ENCODE data around the gene MITF.

DNA sequence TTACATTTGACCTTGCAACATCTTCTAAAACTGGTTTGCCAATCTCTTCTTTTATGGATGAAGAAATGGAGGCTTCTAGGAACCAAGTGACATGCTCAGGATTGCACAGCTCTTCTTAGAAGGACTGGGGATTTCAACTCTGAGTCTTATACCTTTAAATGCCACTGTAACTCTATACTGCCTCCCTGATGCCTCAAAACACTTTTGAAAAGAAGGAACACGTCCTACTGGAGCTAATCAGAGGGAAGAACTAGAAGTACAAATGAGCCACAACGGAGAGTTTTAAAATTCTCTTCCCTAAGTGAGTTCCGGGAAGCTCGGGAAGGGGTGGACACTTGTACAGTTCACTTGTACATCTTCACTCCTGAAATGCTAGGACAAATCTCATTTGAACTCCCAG, 949 bp upstream of the MITF start:
- TF ChIP-seq, protein P1, sequence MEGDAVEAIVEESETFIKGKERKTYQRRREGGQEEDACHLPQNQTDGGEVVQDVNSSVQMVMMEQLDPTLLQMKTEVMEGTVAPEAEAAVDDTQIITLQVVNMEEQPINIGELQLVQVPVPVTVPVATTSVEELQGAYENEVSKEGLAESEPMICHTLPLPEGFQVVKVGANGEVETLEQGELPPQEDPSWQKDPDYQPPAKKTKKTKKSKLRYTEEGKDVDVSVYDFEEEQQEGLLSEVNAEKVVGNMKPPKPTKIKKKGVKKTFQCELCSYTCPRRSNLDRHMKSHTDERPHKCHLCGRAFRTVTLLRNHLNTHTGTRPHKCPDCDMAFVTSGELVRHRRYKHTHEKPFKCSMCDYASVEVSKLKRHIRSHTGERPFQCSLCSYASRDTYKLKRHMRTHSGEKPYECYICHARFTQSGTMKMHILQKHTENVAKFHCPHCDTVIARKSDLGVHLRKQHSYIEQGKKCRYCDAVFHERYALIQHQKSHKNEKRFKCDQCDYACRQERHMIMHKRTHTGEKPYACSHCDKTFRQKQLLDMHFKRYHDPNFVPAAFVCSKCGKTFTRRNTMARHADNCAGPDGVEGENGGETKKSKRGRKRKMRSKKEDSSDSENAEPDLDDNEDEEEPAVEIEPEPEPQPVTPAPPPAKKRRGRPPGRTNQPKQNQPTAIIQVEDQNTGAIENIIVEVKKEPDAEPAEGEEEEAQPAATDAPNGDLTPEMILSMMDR (IDR thresholded peaks at IDR 0.05), result no peak
- no peak for TF ChIP-seq POLR2A (IDR thresholded peaks at IDR 0.05)
